Fibroblast of pulmonary artery (primary cell): ENCODE measurements around the gene RAB11FIP3.

ENCODE experiments used
- DNase-seq: peaks from one replicate; pipeline ENCODE4 v3.0.0-alpha.2; 2010; ENCODE audit warnings: low read depth
- H3K4me3 ChIP-seq: replicated peaks from 2 replicates; pipeline ENCODE4 v1.5.1; 2011; ENCODE audit warnings: low read depth, mild to moderate bottlenecking, control low read depth, low read length, moderate library complexity
- TF ChIP-seq, protein P1 (sequence below): IDR thresholded peaks from 2 replicates; pipeline ENCODE4 v1.5.1; 2011; ENCODE audit warnings: mild to moderate bottlenecking, control low read depth, low read length, inconsistent platforms; ENCODE audit errors: missing control alignments

RAB11FIP3 gene

DNA sequence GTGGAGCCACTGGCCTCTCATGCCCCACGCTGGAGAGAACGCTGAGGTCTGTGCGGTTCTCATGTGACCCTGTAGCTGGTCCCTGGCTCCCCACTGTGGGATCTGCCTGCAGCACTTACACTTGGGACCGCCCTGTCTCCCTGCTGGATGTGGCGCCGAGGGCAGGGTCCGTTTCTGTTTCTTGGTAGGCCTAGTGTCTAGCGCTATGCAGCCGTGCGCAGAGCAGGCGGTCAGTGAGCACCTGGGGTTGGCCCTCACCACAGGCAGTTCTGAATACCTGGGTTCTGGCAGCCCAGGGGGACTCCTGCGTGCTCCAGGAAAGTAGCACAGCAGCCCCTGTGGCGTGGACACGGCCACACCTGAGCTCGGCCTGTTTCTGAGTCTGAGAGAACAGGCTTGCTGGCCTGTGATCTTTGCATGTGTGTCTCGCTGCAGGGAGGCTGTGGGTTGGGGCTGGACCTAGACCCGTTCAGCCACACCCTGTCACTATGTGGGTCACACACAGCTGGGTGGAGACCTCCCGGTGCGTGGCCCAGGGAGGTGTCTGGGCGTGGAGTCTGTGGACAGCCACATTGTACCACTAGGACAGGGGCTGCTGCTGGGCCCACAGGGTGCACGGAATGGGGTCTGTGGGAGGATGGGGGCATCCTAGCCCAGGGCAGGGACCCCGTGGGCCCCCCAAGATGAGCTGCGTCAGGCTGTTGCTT lies 104.8 kb downstream of the RAB11FIP3 start:
- no peak for DNase-seq
- TF ChIP-seq, protein P1, sequence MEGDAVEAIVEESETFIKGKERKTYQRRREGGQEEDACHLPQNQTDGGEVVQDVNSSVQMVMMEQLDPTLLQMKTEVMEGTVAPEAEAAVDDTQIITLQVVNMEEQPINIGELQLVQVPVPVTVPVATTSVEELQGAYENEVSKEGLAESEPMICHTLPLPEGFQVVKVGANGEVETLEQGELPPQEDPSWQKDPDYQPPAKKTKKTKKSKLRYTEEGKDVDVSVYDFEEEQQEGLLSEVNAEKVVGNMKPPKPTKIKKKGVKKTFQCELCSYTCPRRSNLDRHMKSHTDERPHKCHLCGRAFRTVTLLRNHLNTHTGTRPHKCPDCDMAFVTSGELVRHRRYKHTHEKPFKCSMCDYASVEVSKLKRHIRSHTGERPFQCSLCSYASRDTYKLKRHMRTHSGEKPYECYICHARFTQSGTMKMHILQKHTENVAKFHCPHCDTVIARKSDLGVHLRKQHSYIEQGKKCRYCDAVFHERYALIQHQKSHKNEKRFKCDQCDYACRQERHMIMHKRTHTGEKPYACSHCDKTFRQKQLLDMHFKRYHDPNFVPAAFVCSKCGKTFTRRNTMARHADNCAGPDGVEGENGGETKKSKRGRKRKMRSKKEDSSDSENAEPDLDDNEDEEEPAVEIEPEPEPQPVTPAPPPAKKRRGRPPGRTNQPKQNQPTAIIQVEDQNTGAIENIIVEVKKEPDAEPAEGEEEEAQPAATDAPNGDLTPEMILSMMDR: no peak
- no peak overlapping the region for H3K4me3 ChIP-seq

GRCh38 chr16:531494-532125 lies 106.2 kb downstream of the RAB11FIP3 start:
- TF ChIP-seq, protein P1: no peak
- H3K4me3 ChIP-seq: no peak overlapping the region
- DNase-seq: no peak

DNA sequence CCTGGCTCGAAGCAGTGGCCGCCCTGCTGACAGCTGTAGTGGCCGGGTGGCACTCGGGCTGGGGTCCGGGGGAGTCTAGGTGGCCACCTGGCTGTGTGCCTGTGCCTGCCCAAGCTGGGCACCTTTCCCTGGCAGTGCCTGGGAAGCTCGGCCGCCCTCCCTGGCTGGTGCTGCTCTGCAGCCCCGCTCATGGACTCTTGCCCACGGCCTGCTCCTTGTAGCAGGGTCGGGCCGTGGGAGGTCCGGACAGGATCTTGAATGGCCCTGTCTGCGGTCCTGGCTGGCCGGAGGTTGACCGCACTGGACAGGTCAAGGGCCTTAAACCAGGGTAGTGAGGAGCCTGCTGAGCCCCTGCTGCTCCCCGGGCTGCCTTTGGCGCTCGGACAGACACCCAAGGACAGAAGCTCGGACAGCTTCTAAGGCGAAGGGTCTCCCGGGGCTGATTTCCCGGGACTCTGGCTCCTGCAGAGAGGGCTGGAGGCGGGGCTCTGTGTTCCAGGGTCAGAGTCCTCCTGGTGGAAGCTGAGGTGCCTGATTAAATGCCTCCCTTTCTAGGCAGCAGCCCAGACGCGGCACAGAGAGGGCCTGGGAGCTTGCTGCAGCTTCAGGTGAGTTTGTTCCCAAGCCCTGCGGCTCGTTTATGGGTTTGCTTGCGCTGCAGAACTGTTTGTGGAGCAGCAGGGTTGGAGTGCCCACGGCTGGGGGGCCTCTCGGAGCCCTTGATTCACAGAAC lies 108.1 kb downstream of the RAB11FIP3 start:
- TF ChIP-seq, protein P1: no peak
- no peak for DNase-seq
- H3K4me3 ChIP-seq: no peak overlapping the region

DNA sequence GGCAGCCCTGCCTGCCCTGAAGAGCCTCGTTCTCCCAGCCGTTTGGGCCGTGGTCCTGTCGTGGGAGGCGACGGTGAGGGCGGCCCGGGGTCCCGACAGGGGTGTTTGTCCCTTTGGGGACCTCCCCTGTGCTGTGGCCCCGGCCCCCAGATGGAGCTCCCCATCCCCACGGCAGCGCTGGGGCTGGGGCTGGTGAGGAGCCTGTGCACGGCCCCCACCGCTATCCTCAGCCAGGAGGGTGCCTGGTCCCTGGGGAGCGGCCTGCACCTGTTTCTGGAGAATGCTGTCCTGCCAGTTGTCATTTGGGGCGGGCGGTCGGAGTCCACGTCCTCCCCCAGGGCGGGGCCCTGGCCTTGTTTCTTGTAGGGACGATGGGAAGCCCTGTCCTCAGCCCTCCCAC lies 108.7 kb downstream of the RAB11FIP3 start:
- no peak overlapping the region for H3K4me3 ChIP-seq
- TF ChIP-seq, protein P1: no peak

DNA sequence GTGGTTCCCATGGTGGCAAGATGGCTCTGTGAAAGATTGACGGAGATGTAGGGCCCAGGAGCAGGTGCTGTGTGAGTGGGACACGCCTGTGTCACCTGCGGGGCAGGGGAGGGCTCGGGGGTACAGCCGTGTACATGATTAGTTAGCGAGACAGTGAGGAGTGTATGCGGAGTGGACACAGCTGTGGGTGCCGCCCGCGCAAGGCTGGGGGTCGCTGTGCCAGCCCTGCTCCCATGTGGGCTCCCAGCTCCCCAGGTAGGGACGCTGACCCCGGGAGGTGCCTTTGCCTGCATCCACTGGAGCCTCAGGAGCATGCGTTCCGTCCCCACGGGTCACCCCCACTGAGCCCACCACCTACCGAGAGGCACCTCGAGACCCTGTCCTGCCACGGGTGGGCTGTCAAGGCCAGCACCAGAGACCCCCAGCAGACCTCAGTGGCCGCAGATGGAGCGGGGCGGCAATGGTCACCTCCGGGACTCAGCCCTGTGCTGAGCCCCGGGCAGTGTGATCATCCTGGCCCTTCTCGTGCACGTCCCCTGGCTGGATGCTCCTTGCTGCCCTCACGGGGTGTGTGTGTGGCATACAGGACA lies 109.5 kb downstream of the RAB11FIP3 start:
- DNase-seq: no peak
- no peak overlapping the region for H3K4me3 ChIP-seq
- TF ChIP-seq, protein P1: no peak

More for the DNA sequence above, 108.7 kb downstream of the RAB11FIP3 start:
- no peak for DNase-seq

GRCh38 chr16:535446-536405 lies 110.3 kb downstream of the RAB11FIP3 start:
- no peak overlapping the region for H3K4me3 ChIP-seq
- DNase-seq: peak; percentile 24
- TF ChIP-seq, protein P1: no peak
